ENCODE results near the gene CXCL12. TPM values are rescaled to one million over a fixed set of nuclear protein-coding genes. Genes with fewer than 3 reads are reported as not detected.

CXCL12 gene
- total RNA-seq, 1 donor from 2014 or later, result 153 TPM

- H3K27ac Mint-ChIP-seq (ENCODE audit: unreplicated experiment), result no peak overlapping the region
- H3K27me3 Mint-ChIP-seq (ENCODE audit: unreplicated experiment), result peaks cover 47% of the 10 kb centered on the region
- no peak for DNase-seq (ENCODE audit: extremely low spot score, unreplicated experiment)
- H3K4me1 Mint-ChIP-seq (ENCODE audit: unreplicated experiment), result no peaks in the 10 kb centered on the region
- H3K36me3 Mint-ChIP-seq (ENCODE audit: unreplicated experiment), result peaks cover 3% of the 10 kb centered on the region
- no peak overlapping the region for H3K4me3 Mint-ChIP-seq (ENCODE audit: unreplicated experiment)
- TF ChIP-seq CTCF (IDR thresholded peaks at IDR 0.05), result no peak
- no peaks in the 10 kb centered on the region for H3K9me3 Mint-ChIP-seq (ENCODE audit: unreplicated experiment)
These were observed 43.0 kb downstream of the CXCL12 start for GRCh38 chr10:44341886-44342285.

GRCh38 chr10:44340557-44340956, 44.3 kb downstream of the CXCL12 start:
- H3K27me3 Mint-ChIP-seq (ENCODE audit: unreplicated experiment), result peaks cover 43% of the 10 kb centered on the region
- no peak overlapping the region for H3K4me3 Mint-ChIP-seq (ENCODE audit: unreplicated experiment)
- peaks cover 3% of the 10 kb centered on the region for H3K36me3 Mint-ChIP-seq (ENCODE audit: unreplicated experiment)
- no peak overlapping the region for H3K27ac Mint-ChIP-seq (ENCODE audit: unreplicated experiment)
- no peaks in the 10 kb centered on the region for H3K9me3 Mint-ChIP-seq (ENCODE audit: unreplicated experiment)
- TF ChIP-seq CTCF (IDR thresholded peaks at IDR 0.05), result no peak
- no peak for DNase-seq (ENCODE audit: extremely low spot score, unreplicated experiment)
- peaks cover under 1% of the 10 kb centered on the region for H3K4me1 Mint-ChIP-seq (ENCODE audit: unreplicated experiment)

GRCh38 chr10:44339218-44339617, 45.7 kb downstream of the CXCL12 start:
- Mint-ChIP-seq H3K27me3 (ENCODE audit: unreplicated experiment) (peaks cover 29% of the 10 kb centered on the region), H3K9me3 (ENCODE audit: unreplicated experiment) (no peaks in the 10 kb centered on the region), H3K36me3 (ENCODE audit: unreplicated experiment) (no peaks in the 10 kb centered on the region), H3K4me3 (ENCODE audit: unreplicated experiment) (no peak overlapping the region), H3K4me1 (ENCODE audit: unreplicated experiment) (peaks cover 13% of the 10 kb centered on the region), H3K27ac (ENCODE audit: unreplicated experiment) (no peak overlapping the region)
- TF ChIP-seq CTCF (IDR thresholded peaks at IDR 0.05), result no peak
- no peak for DNase-seq (ENCODE audit: extremely low spot score, unreplicated experiment)

- Mint-ChIP-seq H3K36me3 (ENCODE audit: unreplicated experiment) (no peaks in the 10 kb centered on the region), H3K27me3 (ENCODE audit: unreplicated experiment) (peaks cover 22% of the 10 kb centered on the region), H3K9me3 (ENCODE audit: unreplicated experiment) (no peaks in the 10 kb centered on the region), H3K4me1 (ENCODE audit: unreplicated experiment) (peaks cover 20% of the 10 kb centered on the region), H3K4me3 (ENCODE audit: unreplicated experiment) (no peak overlapping the region), H3K27ac (ENCODE audit: unreplicated experiment) (no peak overlapping the region)
- TF ChIP-seq CTCF (IDR thresholded peaks at IDR 0.05), result no peak
- DNase-seq (ENCODE audit: extremely low spot score, unreplicated experiment), result no peak
These were observed 47.8 kb downstream of the CXCL12 start for GRCh38 chr10:44337081-44337480.

- no peak overlapping the region for H3K27ac Mint-ChIP-seq (ENCODE audit: unreplicated experiment)
- TF ChIP-seq CTCF (IDR thresholded peaks at IDR 0.05), result no peak
- no peaks in the 10 kb centered on the region for H3K9me3 Mint-ChIP-seq (ENCODE audit: unreplicated experiment)
- H3K4me3 Mint-ChIP-seq (ENCODE audit: unreplicated experiment), result no peak overlapping the region
- no peak for DNase-seq (ENCODE audit: extremely low spot score, unreplicated experiment)
- H3K4me1 Mint-ChIP-seq (ENCODE audit: unreplicated experiment), result peaks cover 20% of the 10 kb centered on the region
- no peaks in the 10 kb centered on the region for H3K36me3 Mint-ChIP-seq (ENCODE audit: unreplicated experiment)
- H3K27me3 Mint-ChIP-seq (ENCODE audit: unreplicated experiment), result peaks cover 22% of the 10 kb centered on the region
These were observed 49.4 kb downstream of the CXCL12 start for GRCh38 chr10:44335330-44336021.
